Tibial nerve (tissue), 4 donors: Measurements from ENCODE around the gene SMTNL1. TPM values are rescaled to one million over a fixed set of nuclear protein-coding genes. Genes with fewer than 3 reads are reported as not detected.
A peak's percentile ranks its signal among the peaks of the same experiment; 100 is the strongest.

Experiments used
- DNase-seq, 2 donors: peaks; one replicate each; pipeline ENCODE4 v3.0.0-alpha.2; 2019; ENCODE audit warnings: low spot score in 2 of 2
- H3K27ac ChIP-seq, 4 donors: fragments of 200-600 bp; sonication (generic) in 3 of 4; one replicate each; pipeline ENCODE4 v1.5.1; 2017 to 2019; ENCODE audit warnings: mild to moderate bottlenecking in 1 of 4
- H3K27me3 ChIP-seq, 2 donors: fragments of 200-600 bp; sonication (generic) in 1 of 2; one replicate each; pipeline versions ENCODE4 v1.5.1 to v1.6.0; 2017 to 2019
- H3K36me3 ChIP-seq, 3 donors: fragments of 200-600 bp; sonication (generic); one replicate each; pipeline ENCODE4 v1.5.1; 2018 to 2019
- H3K4me1 ChIP-seq, 4 donors: fragments of 200-600 bp; sonication (generic) in 3 of 4; one replicate each; pipeline ENCODE4 v1.5.1; 2017 to 2019
- H3K4me3 ChIP-seq, 4 donors: fragments of 200-600 bp; sonication (generic) in 3 of 4; one replicate each; pipeline ENCODE4 v1.5.1; 2017 to 2019; ENCODE audit warnings: mild to moderate bottlenecking in 1 of 4, moderate library complexity in 1 of 4
- H3K9me3 ChIP-seq, 4 donors: fragments of 200-600 bp; sonication (generic) in 3 of 4; one replicate each; pipeline ENCODE4 v1.5.1; 2017 to 2019
- CTCF ChIP-seq, 5 experiments: fragments of 200-600 bp in 3 of 5; fragments of 450-650 bp in 2 of 5; sonication (generic) in 3 of 5; IDR thresholded peaks; one replicate each; pipeline ENCODE4 v1.5.1; 2016 to 2019; ENCODE audit warnings: antibody characterized with exemption in 5 of 5, mild to moderate bottlenecking in 3 of 5, moderate library complexity in 2 of 5
- EP300 ChIP-seq, 2 donors: sonication (generic); formaldehyde crosslinking; IDR thresholded peaks; one replicate each; pipeline ENCODE4 v1.6.1; 2017; ENCODE audit warnings: antibody characterized with exemption in 2 of 2, mild to moderate bottlenecking in 1 of 2
- POLR2A ChIP-seq, 2 donors: fragments of 450-650 bp; IDR thresholded peaks; one replicate each; pipeline ENCODE4 v1.6.1; 2017; ENCODE audit warnings: antibody characterized with exemption in 2 of 2, mild to moderate bottlenecking in 2 of 2, moderate library complexity in 2 of 2
- WGBS, 2 donors: methylation state at CpG; one replicate each; pipeline ENCODE4 v1.1.5; 2018; 5-methylcytosine and 5-hydroxymethylcytosine counted together
- total RNA-seq, 4 donors: library from RNA; depleted of rRNA; stranded (reverse); fragments of >200 nt; gene quantifications; one replicate each; pipeline ENCODE4 v1.1.0, GENCODE V29; 2016

SMTNL1 gene
- total RNA-seq, 4 donors from 2014 or later = not detected

GRCh38 chr11:57555393-57555792 lies 18.0 kb downstream of the SMTNL1 start:
- 92% methylated on average over 2 of the region's 2 CpGs for WGBS, 2 donors
- Histone ChIP-seq H3K9me3 (no peaks in the 10 kb centered on the region), H3K27me3 (no peaks in the 10 kb centered on the region), H3K4me1 (no peaks in the 10 kb centered on the region), H3K36me3 (peaks cover 0 to 95% (median 12%) of the 10 kb centered on the region in 3 donors), H3K27ac (no peak overlapping the region), H3K4me3 (no peak overlapping the region)
- no peak for DNase-seq
- no peak for TF ChIP-seq EP300 (IDR thresholded peaks at IDR 0.05)

GRCh38 chr11:57556041-57556440 lies 18.6 kb downstream of the SMTNL1 start:
- Histone ChIP-seq H3K27me3 (no peaks in the 10 kb centered on the region), H3K4me3 (no peak overlapping the region), H3K4me1 (no peaks in the 10 kb centered on the region), H3K36me3 (peaks cover 0 to 89% (median 10%) of the 10 kb centered on the region in 3 donors), H3K9me3 (no peaks in the 10 kb centered on the region), H3K27ac (no peak overlapping the region)
- TF ChIP-seq POLR2A (IDR thresholded peaks at IDR 0.05) = no peak
- DNase-seq = no peak
- 85 to 92% methylated on average over 8 of the region's 8 CpGs for WGBS, 2 donors

GRCh38 chr11:57560146-57560545 lies 22.8 kb downstream of the SMTNL1 start:
- DNase-seq = no peak
- H3K27me3 ChIP-seq = no peaks in the 10 kb centered on the region
- H3K9me3 ChIP-seq = no peaks in the 10 kb centered on the region
- no peak overlapping the region for H3K27ac ChIP-seq
- no peak overlapping the region for H3K4me3 ChIP-seq
- peaks cover 0 to 56% (median 0%) of the 10 kb centered on the region in 3 donors for H3K36me3 ChIP-seq
- H3K4me1 ChIP-seq = peaks cover 0 to 23% (median 1%) of the 10 kb centered on the region in 4 donors
- TF ChIP-seq EP300 (IDR thresholded peaks at IDR 0.05) = no peak
- TF ChIP-seq CTCF (IDR thresholded peaks at IDR 0.05) = no peak
- no peak for TF ChIP-seq POLR2A (IDR thresholded peaks at IDR 0.05)
- WGBS, 2 donors = 87 to 100% methylated on average over 4 of the region's 4 CpGs

- Histone ChIP-seq H3K9me3 (no peaks in the 10 kb centered on the region), H3K27ac (no peak overlapping the region), H3K4me1 (peaks cover 0 to 42% (median 13%) of the 10 kb centered on the region in 4 donors), H3K4me3 (no peak overlapping the region), H3K27me3 (no peaks in the 10 kb centered on the region), H3K36me3 (peaks cover 0 to 31% (median 0%) of the 10 kb centered on the region in 3 donors)
- whole genome bisulfite sequencing, 2 donors = 61 to 63% methylated on average over 4 of the region's 4 CpGs
- TF ChIP-seq POLR2A (IDR thresholded peaks at IDR 0.05) = no peak
- no peak for TF ChIP-seq EP300 (IDR thresholded peaks at IDR 0.05)
- no peak for TF ChIP-seq CTCF (IDR thresholded peaks at IDR 0.05)
- no peak for DNase-seq
Observed at GRCh38 chr11:57562596-57562995, 25.2 kb downstream of the SMTNL1 start.

GRCh38 chr11:57566005-57566904 lies 28.9 kb downstream of the SMTNL1 start:
- WGBS, 2 donors = 52 to 58% methylated on average over 4 of the region's 4 CpGs
- Histone ChIP-seq H3K27ac (peak overlapping the region; percentile 74 to 93 (median 88)), H3K36me3 (peaks cover 0 to 8% (median 0%) of the 10 kb centered on the region in 3 donors), H3K27me3 (no peaks in the 10 kb centered on the region), H3K9me3 (no peaks in the 10 kb centered on the region), H3K4me1 (peaks cover 0 to 60% (median 13%) of the 10 kb centered on the region in 4 donors), H3K4me3 (peak overlapping the region; percentile 80 to 95 (median 85))
- DNase-seq = peak in 1 of 2 donors; percentile 39
- TF ChIP-seq EP300 (IDR thresholded peaks at IDR 0.05) (peak; percentile 20 to 76), POLR2A (IDR thresholded peaks at IDR 0.05) (peak in 1 of 2 donors; percentile 25), CTCF (IDR thresholded peaks at IDR 0.05) (no peak)

- WGBS, 2 donors = 5% methylated on average over 14 of the region's 15 CpGs
- TF ChIP-seq CTCF (IDR thresholded peaks at IDR 0.05) (no peak), EP300 (IDR thresholded peaks at IDR 0.05) (no peak)
- H3K4me1 ChIP-seq = peaks cover 0 to 53% (median 13%) of the 10 kb centered on the region in 4 donors
- H3K9me3 ChIP-seq = no peaks in the 10 kb centered on the region
- no peaks in the 10 kb centered on the region for H3K27me3 ChIP-seq
- H3K4me3 ChIP-seq = peak overlapping the region; percentile 80 to 95 (median 85)
- DNase-seq = peak in 1 of 2 donors; percentile 9
- H3K27ac ChIP-seq = peak overlapping the region; percentile 74 to 93 (median 88)
- H3K36me3 ChIP-seq = peaks cover 0 to 8% (median 0%) of the 10 kb centered on the region in 3 donors
Observed at GRCh38 chr11:57566905-57567514, 29.6 kb downstream of the SMTNL1 start.
